ENCODE measurements around the gene PKD1. TPM values are rescaled to one million over a fixed set of nuclear protein-coding genes. Genes with fewer than 3 reads are reported as not detected.

Gene PKD1
- total and polyA plus RNA-seq, 2 of the 13 experiments (the other 11 are each of a cell fraction or from before 2014, with no cell fraction given): 22.1 to 23.0 TPM

DNA sequence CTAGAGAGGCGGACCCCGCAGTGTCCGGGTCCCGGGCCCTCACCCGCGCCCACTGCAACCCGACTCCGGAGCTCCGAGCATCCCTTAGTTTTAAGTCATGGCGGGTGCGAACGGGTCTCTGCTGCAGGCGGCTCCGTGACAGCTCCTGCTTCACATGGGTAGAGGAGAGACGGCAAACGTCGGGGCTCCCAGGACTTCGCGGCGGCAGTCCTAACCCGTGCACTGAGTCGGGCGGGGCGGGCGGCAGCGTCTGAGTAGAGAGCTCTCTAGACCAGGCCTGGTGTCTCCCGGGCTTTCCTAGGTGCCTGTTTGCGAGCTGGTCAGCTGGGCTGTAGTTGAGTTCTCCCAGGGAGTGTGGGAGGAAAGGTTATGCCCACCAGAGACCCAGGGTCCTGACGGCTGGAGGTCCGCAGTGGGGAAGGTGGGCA, 87.6 kb downstream of the PKD1 start (continued):
- TF ChIP-seq BRD4 (CRISPR knock-in tag; IDR thresholded peaks at IDR 0.05): no peak
- TF ChIP-seq XRCC5 (optimal IDR thresholded peaks at IDR 0.05; ENCODE audit: low read length): no peak
- no peak for TF ChIP-seq RFX5 (IDR thresholded peaks at IDR 0.05; ENCODE audit: low read depth, low read length)
- no peak for TF ChIP-seq GFI1 (CRISPR knock-in tag; IDR thresholded peaks at IDR 0.05; ENCODE audit: borderline replicate concordance)
- TF ChIP-seq, protein P1, sequence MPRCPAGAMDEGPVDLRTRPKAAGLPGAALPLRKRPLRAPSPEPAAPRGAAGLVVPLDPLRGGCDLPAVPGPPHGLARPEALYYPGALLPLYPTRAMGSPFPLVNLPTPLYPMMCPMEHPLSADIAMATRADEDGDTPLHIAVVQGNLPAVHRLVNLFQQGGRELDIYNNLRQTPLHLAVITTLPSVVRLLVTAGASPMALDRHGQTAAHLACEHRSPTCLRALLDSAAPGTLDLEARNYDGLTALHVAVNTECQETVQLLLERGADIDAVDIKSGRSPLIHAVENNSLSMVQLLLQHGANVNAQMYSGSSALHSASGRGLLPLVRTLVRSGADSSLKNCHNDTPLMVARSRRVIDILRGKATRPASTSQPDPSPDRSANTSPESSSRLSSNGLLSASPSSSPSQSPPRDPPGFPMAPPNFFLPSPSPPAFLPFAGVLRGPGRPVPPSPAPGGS (CRISPR knock-in tag; IDR thresholded peaks at IDR 0.05): peak; percentile 82; the same call in 1 of the 2 replicates
- TF ChIP-seq ZNF451 (CRISPR knock-in tag; IDR thresholded peaks at IDR 0.05): no peak
- 0 out of 2 replicates have a peak, but pooled peaks have one; percentile 11 for TF ChIP-seq SALL1 (CRISPR knock-in tag; IDR thresholded peaks at IDR 0.05)
- peak; percentile 12; the same call in 1 of the 2 replicates for TF ChIP-seq ZFY (CRISPR knock-in tag; IDR thresholded peaks at IDR 0.05)
- TF ChIP-seq ZNF274 (CRISPR knock-in tag; IDR thresholded peaks at IDR 0.05): 0 out of 2 replicates have a peak, but pooled peaks have one; percentile 19
- no peak for TF ChIP-seq NBN (conservative IDR thresholded peaks at IDR 0.05)
- TF ChIP-seq GLI4 (CRISPR knock-in tag; IDR thresholded peaks at IDR 0.05; ENCODE audit: borderline replicate concordance): peak; percentile 81; the same call in 1 of the 2 replicates
- no peak for TF ChIP-seq ZNF543 (CRISPR knock-in tag; IDR thresholded peaks at IDR 0.05)
- TF ChIP-seq GABPA (IDR thresholded peaks at IDR 0.05; ENCODE audit: low read depth, low read length): no peak
- no peak for TF ChIP-seq GABPA (CRISPR knock-in tag; IDR thresholded peaks at IDR 0.05; ENCODE audit: low read depth)
- TF ChIP-seq MEIS2 (CRISPR knock-in tag; IDR thresholded peaks at IDR 0.05): peak; percentile 21; the same call in 1 of the 2 replicates
- TF ChIP-seq, protein P2, sequence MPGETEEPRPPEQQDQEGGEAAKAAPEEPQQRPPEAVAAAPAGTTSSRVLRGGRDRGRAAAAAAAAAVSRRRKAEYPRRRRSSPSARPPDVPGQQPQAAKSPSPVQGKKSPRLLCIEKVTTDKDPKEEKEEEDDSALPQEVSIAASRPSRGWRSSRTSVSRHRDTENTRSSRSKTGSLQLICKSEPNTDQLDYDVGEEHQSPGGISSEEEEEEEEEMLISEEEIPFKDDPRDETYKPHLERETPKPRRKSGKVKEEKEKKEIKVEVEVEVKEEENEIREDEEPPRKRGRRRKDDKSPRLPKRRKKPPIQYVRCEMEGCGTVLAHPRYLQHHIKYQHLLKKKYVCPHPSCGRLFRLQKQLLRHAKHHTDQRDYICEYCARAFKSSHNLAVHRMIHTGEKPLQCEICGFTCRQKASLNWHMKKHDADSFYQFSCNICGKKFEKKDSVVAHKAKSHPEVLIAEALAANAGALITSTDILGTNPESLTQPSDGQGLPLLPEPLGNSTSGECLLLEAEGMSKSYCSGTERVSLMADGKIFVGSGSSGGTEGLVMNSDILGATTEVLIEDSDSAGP (CRISPR knock-in tag; IDR thresholded peaks at IDR 0.05; ENCODE audit: borderline replicate concordance): 0 out of 2 replicates have a peak, but pooled peaks have one; percentile 5
- no peak for TF ChIP-seq MTA3 (CRISPR knock-in tag; IDR thresholded peaks at IDR 0.05)
- peak; percentile 13 for TF ChIP-seq IKZF4 (CRISPR knock-in tag; IDR thresholded peaks at IDR 0.05; ENCODE audit: borderline replicate concordance, low read depth, not compliant biosample characterization)
- TF ChIP-seq CENPX (CRISPR knock-in tag; IDR thresholded peaks at IDR 0.05): no peak
- 0 out of 2 replicates have a peak, but pooled peaks have one; percentile 8 for TF ChIP-seq SAP130 (CRISPR knock-in tag; IDR thresholded peaks at IDR 0.05; ENCODE audit: low read depth)
- TF ChIP-seq TBX2 (CRISPR knock-in tag; IDR thresholded peaks at IDR 0.05; ENCODE audit: borderline replicate concordance): no peak
- TF ChIP-seq SKIL (CRISPR knock-in tag; IDR thresholded peaks at IDR 0.05; ENCODE audit: borderline replicate concordance): no peak
- TF ChIP-seq HNRNPL (IDR thresholded peaks at IDR 0.05; ENCODE audit: low read depth, low read length): no peak
- 0 out of 2 replicates have a peak, but pooled peaks have one; percentile 13 for TF ChIP-seq ZNF616 (CRISPR knock-in tag; IDR thresholded peaks at IDR 0.05; ENCODE audit: low read depth)
